Neural cell (in vitro differentiated cells): Measurements from ENCODE around the gene RERE. TPM values are rescaled to one million over a fixed set of nuclear protein-coding genes. Genes with fewer than 3 reads are reported as not detected.

ENCODE experiments used
- H2AFZ ChIP-seq: fragments of 200-600, 300-800 bp; sonication (generic), shearing (Covaris generic); 2 replicates; pipeline ENCODE4 v1.6.0; 2014; ENCODE audit warnings: low read depth, mild to moderate bottlenecking, antibody characterized with exemption, low read length, moderate library complexity
- H3F3A ChIP-seq: fragments of 200-600 bp; shearing (Covaris generic); 2 replicates; pipeline ENCODE4 v1.6.1; 2016; ENCODE audit warnings: mild to moderate bottlenecking, moderate library complexity, mixed read lengths, antibody characterized with exemption, low read length; ENCODE audit not compliant: insufficient read depth, poor library complexity, severe bottlenecking
- H3K27ac ChIP-seq: fragments of 200-600, 300-800 bp; sonication (generic), shearing (Covaris generic); 2 replicates; pipeline ENCODE4 v1.5.1; 2014; ENCODE audit warnings: mild to moderate bottlenecking, low read length, moderate library complexity
- H3K27me3 ChIP-seq: fragments of 300-800, 200-600 bp; sonication (generic), shearing (Covaris generic); 2 replicates; pipeline ENCODE4 v1.6.0; 2014; ENCODE audit warnings: mild to moderate bottlenecking, low read depth, low read length, moderate library complexity; ENCODE audit not compliant: insufficient read depth
- H3K36me3 ChIP-seq: fragments of 300-800, 200-600 bp; sonication (generic), shearing (Covaris generic); 2 replicates; pipeline ENCODE4 v1.5.1; 2014; ENCODE audit warnings: mild to moderate bottlenecking, antibody characterized with exemption, low read length, moderate library complexity; ENCODE audit not compliant: insufficient read depth
- H3K4me2 ChIP-seq: fragments of 300-800, 200-600 bp; sonication (generic), shearing (Covaris generic); 2 replicates; pipeline ENCODE4 v1.6.0; 2014; ENCODE audit warnings: mild to moderate bottlenecking, low read length
- H3K4me3 ChIP-seq: fragments of 300-800, 200-600 bp; sonication (generic), shearing (Covaris generic); 2 replicates; pipeline ENCODE4 v1.5.1; 2014; ENCODE audit warnings: mild to moderate bottlenecking, low read length, moderate library complexity
- H3K79me2 ChIP-seq: fragments of 200-600 bp; shearing (Covaris generic); replicated peaks from 2 replicates; pipeline ENCODE4 v1.6.0; 2014; ENCODE audit warnings: mild to moderate bottlenecking, low read length, moderate library complexity; ENCODE audit not compliant: insufficient read depth
- H3K9ac ChIP-seq: fragments of 300-800, 200-600 bp; sonication (generic), shearing (Covaris generic); 2 replicates; pipeline ENCODE4 v1.6.1; 2016; ENCODE audit warnings: mild to moderate bottlenecking, low read length, mixed read lengths
- H3K9me2 ChIP-seq: fragments of 200-600 bp; shearing (Covaris generic); 2 replicates; pipeline ENCODE4 v1.6.1; 2016; ENCODE audit warnings: mild to moderate bottlenecking, low read length, mixed read lengths; ENCODE audit not compliant: insufficient read depth
- H3K9me3 ChIP-seq: fragments of 200-600, 300-800 bp; sonication (generic), shearing (Covaris generic); 2 replicates; pipeline ENCODE4 v1.6.1; 2016; ENCODE audit warnings: mild to moderate bottlenecking, mixed run types, low read length, moderate library complexity, mixed read lengths
- H4K20me1 ChIP-seq: fragments of 200-600 bp; shearing (Covaris generic); 2 replicates; pipeline ENCODE4 v1.6.1; 2016; ENCODE audit warnings: mild to moderate bottlenecking, mixed run types; ENCODE audit not compliant: insufficient read depth
- CTCF ChIP-seq: fragments of 450-650 bp; IDR thresholded peaks from 2 replicates; pipeline ENCODE4 v1.5.1; 2014; ENCODE audit warnings: antibody characterized with exemption, mild to moderate bottlenecking, moderate library complexity; ENCODE audit not compliant: poor library complexity, severe bottlenecking
- EP300 ChIP-seq: fragments of 450-650 bp; conservative IDR thresholded peaks from 2 replicates; pipeline ENCODE4 v1.6.1; 2014; ENCODE audit warnings: antibody characterized with exemption, mild to moderate bottlenecking, moderate library complexity; ENCODE audit not compliant: poor library complexity, severe bottlenecking
- EZH2 ChIP-seq: fragments of 200-600, 300-800 bp; shearing (Covaris generic), sonication (generic); IDR thresholded peaks from 2 replicates; pipeline ENCODE4 v1.6.1; 2014; ENCODE audit warnings: antibody characterized with exemption, low read length, borderline replicate concordance, mild to moderate bottlenecking; ENCODE audit not compliant: insufficient read depth, poor library complexity, severe bottlenecking
- POLR2AphosphoS5 ChIP-seq: IDR thresholded peaks from 2 replicates; pipeline ENCODE4 v1.6.1; 2012
- RAD21 ChIP-seq: fragments of 450-650 bp; conservative IDR thresholded peaks from 2 replicates; pipeline ENCODE4 v1.6.1; 2014; ENCODE audit warnings: antibody characterized with exemption, mild to moderate bottlenecking, moderate library complexity
- REST ChIP-seq: IDR thresholded peaks from 2 replicates; pipeline ENCODE4 v1.6.1; 2012; ENCODE audit warnings: borderline replicate concordance
- SMC3 ChIP-seq: fragments of 450-650 bp; conservative IDR thresholded peaks from 2 replicates; pipeline ENCODE4 v1.6.1; 2014; ENCODE audit warnings: antibody characterized with exemption, mild to moderate bottlenecking, moderate library complexity; ENCODE audit not compliant: poor library complexity
- TAF1 ChIP-seq: IDR thresholded peaks from 2 replicates; pipeline ENCODE4 v1.6.1; 2012; ENCODE audit warnings: low read depth
- polyA plus RNA-seq: library from polyadenylated mRNA; depleted of rRNA; stranded (reverse); fragments of >200 nt; gene quantifications from 2 replicates; pipeline ENCODE4 v1.2.3, GENCODE V29; 2014

The RERE gene
- polyA plus RNA-seq, 1 donor from 2014 or later: 21.0 TPM

- H3K9ac ChIP-seq: no peak overlapping the region
- H3K4me2 ChIP-seq: no peak overlapping the region
- H3K79me2 ChIP-seq: peaks cover 27% of the 10 kb centered on the region
- H3K4me3 ChIP-seq: no peak overlapping the region
- no peak overlapping the region for H3K27ac ChIP-seq
- no peaks in the 10 kb centered on the region for H3K9me2 ChIP-seq
- H3F3A ChIP-seq: peaks cover 3% of the 10 kb centered on the region
- no peaks in the 10 kb centered on the region for H3K27me3 ChIP-seq
- H2AFZ ChIP-seq: no peak overlapping the region
- no peaks in the 10 kb centered on the region for H3K9me3 ChIP-seq
- H3K36me3 ChIP-seq: peaks cover 5% of the 10 kb centered on the region
- TF ChIP-seq POLR2AphosphoS5: peak; percentile 6
- no peak for TF ChIP-seq TAF1
- H4K20me1 ChIP-seq: peaks cover 5% of the 10 kb centered on the region
These were observed 264.5 kb downstream of the RERE start for GRCh38 chr1:8552820-8553397.

- H3K27ac ChIP-seq: no peak overlapping the region
- H3K36me3 ChIP-seq: peaks cover 2% of the 10 kb centered on the region
- H4K20me1 ChIP-seq: peaks cover 5% of the 10 kb centered on the region
- TF ChIP-seq SMC3: no peak
- TF ChIP-seq POLR2AphosphoS5: no peak
- no peak for TF ChIP-seq EZH2
- no peak for TF ChIP-seq EP300
- TF ChIP-seq REST: no peak
- no peak for TF ChIP-seq RAD21
- no peak for TF ChIP-seq TAF1
- no peak for TF ChIP-seq CTCF
- no peaks in the 10 kb centered on the region for H3K9me3 ChIP-seq
- no peaks in the 10 kb centered on the region for H3K9me2 ChIP-seq
- H3K9ac ChIP-seq: no peak overlapping the region
- H3K4me2 ChIP-seq: no peak overlapping the region
- H3K79me2 ChIP-seq: peaks cover 23% of the 10 kb centered on the region
- H2AFZ ChIP-seq: no peak overlapping the region
- H3K27me3 ChIP-seq: no peaks in the 10 kb centered on the region
- H3F3A ChIP-seq: peaks cover 3% of the 10 kb centered on the region
- no peak overlapping the region for H3K4me3 ChIP-seq
These were observed 265.6 kb downstream of the RERE start for GRCh38 chr1:8551613-8552489.
